Neural crest cell (in vitro differentiated cells): ENCODE data around the gene PSMB4. TPM values are rescaled to one million over a fixed set of nuclear protein-coding genes. Genes with fewer than 3 reads are reported as not detected.
"Not testable (repeated sequence)": the region's sequence is repeated elsewhere in the genome, so short reads cannot be mapped to it uniquely, and the experiment has no call there.

Experiments used
- DNase-seq: peaks from one replicate; pipeline ENCODE4 v3.0.0; 2021; ENCODE audit warnings: low read depth, mixed read lengths, low spot score
- H3K27ac Mint-ChIP-seq: one replicate; pipeline ENCODE4 v1.8.0; 2021; ENCODE audit warnings: mild to moderate bottlenecking, mixed read lengths; ENCODE audit not compliant: unreplicated experiment
- H3K27me3 Mint-ChIP-seq: 2 replicates; pipeline ENCODE4 v1.8.0; 2021; ENCODE audit warnings: low read depth, mild to moderate bottlenecking, mixed read lengths
- H3K36me3 Mint-ChIP-seq: 2 replicates; pipeline ENCODE4 v1.8.0; 2021; ENCODE audit warnings: low read depth, mild to moderate bottlenecking, mixed read lengths
- H3K4me1 Mint-ChIP-seq: 2 replicates; pipeline ENCODE4 v1.8.0; 2021; ENCODE audit warnings: mixed read lengths
- H3K4me3 Mint-ChIP-seq: one replicate; pipeline ENCODE4 v1.8.0; 2021; ENCODE audit warnings: mild to moderate bottlenecking, mixed read lengths
- H3K9me3 Mint-ChIP-seq: 2 replicates; pipeline ENCODE4 v1.8.0; 2021; ENCODE audit warnings: mixed read lengths
- long read RNA-seq: library from polyadenylated mRNA; unstranded; transcript quantifications from one replicate; pipeline ENCODE4 v2.0.0, GENCODE V29; 2020
- total RNA-seq: library from RNA; stranded (reverse); gene quantifications from 2 replicates; pipeline ENCODE4 v1.2.1, GENCODE V29; 2021
- TF ChIP-seq, protein P1 (sequence below): fragments of 200-600 bp; sonication (generic); conservative IDR thresholded peaks from 2 replicates; pipeline ENCODE4 v1.5.0; 2021; ENCODE audit warnings: antibody characterized with exemption, mild to moderate bottlenecking

The PSMB4 gene
- 278 and 279 TPM in 2 replicates for total RNA-seq
- long read RNA-seq, transcript PSMB4-201 (7 exons, 964 nt), result major isoform, 65 of 70 reads
- long read RNA-seq, partial matches to known transcripts, result 0 of 70 reads
- long read RNA-seq, other reads (novel, unspliced or antisense), result 4 of 70 reads

DNA sequence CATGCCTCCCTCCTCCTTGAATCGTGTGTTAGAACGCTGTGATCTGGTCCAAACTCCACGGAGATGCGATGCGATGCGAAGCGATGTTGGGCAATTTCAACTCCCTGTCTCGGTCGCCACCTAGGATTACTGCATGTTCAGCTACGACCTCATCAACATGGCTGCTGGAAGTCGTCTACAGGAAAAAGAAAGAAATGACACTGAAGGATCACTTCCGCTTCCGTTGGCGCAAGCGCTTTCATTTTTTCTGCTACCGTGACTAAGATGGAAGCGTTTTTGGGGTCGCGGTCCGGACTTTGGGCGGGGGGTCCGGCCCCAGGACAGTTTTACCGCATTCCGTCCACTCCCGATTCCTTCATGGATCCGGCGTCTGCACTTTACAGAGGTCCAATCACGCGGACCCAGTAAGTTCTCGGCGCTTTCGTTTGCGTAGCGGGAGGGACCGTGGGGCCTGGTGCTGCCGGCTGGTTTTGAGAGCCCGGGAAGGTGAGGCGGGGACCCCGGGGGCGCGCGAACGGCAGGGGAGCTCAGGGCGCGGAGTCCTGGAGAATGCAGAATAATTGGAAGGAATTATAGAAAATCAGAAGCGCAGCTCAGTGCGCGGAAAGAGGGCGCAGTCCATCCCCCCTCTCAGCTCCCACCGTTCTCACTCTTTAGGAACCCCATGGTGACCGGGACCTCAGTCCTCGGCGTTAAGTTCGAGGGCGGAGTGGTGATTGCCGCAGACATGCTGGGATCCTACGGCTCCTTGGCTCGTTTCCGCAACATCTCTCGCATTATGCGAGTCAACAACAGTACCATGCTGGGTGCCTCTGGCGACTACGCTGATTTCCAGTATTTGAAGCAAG, at the start of gene PSMB4:
PSMB4 (plus strand) TSS at position 250 of the 848 bp plus-strand sequence; CDS start at position 265, 15 bp downstream.
- H3K4me1 Mint-ChIP-seq, result peaks cover 24% of the 10 kb centered on the region
- peaks cover 2% of the 10 kb centered on the region for H3K9me3 Mint-ChIP-seq
- TF ChIP-seq, protein P1, sequence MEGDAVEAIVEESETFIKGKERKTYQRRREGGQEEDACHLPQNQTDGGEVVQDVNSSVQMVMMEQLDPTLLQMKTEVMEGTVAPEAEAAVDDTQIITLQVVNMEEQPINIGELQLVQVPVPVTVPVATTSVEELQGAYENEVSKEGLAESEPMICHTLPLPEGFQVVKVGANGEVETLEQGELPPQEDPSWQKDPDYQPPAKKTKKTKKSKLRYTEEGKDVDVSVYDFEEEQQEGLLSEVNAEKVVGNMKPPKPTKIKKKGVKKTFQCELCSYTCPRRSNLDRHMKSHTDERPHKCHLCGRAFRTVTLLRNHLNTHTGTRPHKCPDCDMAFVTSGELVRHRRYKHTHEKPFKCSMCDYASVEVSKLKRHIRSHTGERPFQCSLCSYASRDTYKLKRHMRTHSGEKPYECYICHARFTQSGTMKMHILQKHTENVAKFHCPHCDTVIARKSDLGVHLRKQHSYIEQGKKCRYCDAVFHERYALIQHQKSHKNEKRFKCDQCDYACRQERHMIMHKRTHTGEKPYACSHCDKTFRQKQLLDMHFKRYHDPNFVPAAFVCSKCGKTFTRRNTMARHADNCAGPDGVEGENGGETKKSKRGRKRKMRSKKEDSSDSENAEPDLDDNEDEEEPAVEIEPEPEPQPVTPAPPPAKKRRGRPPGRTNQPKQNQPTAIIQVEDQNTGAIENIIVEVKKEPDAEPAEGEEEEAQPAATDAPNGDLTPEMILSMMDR, result peak; percentile 41
- H3K27me3 Mint-ChIP-seq, result peaks cover 3% of the 10 kb centered on the region
- peak; percentile 63 for DNase-seq
- peak within 1 kb of the TSS; percentile 97 for H3K27ac Mint-ChIP-seq
- peak within 1 kb of the TSS; percentile 90 for H3K4me3 Mint-ChIP-seq
- peaks cover 14% of the 10 kb centered on the region for H3K36me3 Mint-ChIP-seq

DNA sequence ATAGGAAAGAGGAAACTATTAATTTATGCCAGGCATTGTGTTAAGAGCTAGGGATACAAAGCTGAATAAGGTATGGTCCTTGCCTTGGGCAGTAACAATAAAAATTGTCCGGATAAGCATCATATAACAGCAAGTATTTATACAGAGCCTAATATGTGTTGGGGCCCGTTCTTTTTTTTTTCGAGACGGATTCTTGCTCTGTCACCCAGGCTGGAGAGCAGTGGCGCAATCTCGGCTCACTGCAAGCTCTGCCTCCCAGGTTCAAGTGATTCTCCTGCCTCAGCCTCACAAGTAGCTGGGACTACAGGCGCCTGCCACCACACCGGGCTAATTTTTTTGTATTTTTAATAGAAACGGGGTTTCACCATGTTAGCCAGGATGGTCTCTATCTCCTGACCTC, 49.0 kb upstream of the PSMB4 start:
- Mint-ChIP-seq H3K36me3 (peaks cover 12% of the 10 kb centered on the region), H3K4me1 (peaks cover 28% of the 10 kb centered on the region)
- H3K4me3 Mint-ChIP-seq, H3K9me3 Mint-ChIP-seq, DNase-seq, H3K27ac Mint-ChIP-seq, H3K27me3 Mint-ChIP-seq: not testable (repeated sequence)

DNA sequence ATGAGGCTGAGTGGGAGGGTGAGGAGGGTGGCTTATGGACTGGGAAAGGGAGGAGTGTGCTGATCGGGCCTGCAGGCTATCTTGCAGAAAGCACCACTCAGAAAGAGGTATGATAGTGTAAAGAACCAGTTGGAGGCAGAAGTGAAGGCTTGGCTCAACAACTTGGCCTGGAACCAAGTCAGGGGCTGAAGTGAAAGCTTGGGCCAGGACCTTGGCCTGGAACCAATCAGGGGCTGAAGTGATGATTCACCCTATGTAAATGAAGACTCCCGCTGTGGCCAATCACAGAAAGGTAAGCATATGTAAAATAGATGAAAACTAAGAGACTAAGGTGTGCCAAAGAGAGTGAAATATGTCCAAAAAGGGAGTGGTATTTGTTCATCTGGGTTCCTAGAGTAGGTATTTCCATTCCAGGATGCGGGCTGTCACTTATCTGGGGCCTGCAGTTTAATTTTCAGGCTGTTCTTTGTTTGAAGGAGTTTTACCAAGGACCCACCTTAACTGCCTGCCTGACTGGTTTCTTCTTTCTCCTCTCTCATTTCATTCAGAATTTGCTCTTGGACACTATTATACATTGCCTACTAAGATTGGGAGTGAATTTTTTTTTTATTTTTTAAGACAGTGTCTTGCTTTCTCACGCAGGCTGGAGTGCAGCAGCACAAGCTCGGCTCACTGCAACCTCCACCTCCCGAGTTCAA, 47.2 kb upstream of the PSMB4 start:
- peaks cover 13% of the 10 kb centered on the region for H3K4me1 Mint-ChIP-seq
- peaks cover 7% of the 10 kb centered on the region for H3K36me3 Mint-ChIP-seq
- no peak overlapping the region for H3K4me3 Mint-ChIP-seq
- peaks cover 7% of the 10 kb centered on the region for H3K9me3 Mint-ChIP-seq
- TF ChIP-seq, protein P1, result no peak
- DNase-seq, result no peak
- no peaks in the 10 kb centered on the region for H3K27me3 Mint-ChIP-seq
- H3K27ac Mint-ChIP-seq, result no peak overlapping the region

DNA sequence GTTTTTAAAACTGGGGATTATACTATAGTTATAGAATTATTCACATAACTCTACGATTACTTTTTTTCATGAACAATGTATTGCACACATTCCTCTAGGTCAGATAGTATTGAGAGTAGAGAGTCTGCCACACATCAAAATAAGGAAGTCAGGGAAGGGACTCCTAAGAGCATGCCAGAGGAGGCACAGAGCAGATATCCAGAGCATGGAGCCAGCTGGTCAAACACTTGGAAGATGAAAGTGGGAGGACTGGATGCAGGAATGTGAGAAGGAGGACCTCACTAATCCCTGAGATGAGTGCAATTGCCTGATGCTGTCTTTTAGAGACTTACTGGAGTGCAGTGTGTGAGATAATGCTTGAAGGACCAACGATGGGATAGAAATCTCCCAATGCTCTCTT, 42.7 kb upstream of the PSMB4 start:
- peaks cover 12% of the 10 kb centered on the region for H3K9me3 Mint-ChIP-seq
- DNase-seq, result no peak
- H3K27ac Mint-ChIP-seq, result no peak overlapping the region
- no peaks in the 10 kb centered on the region for H3K27me3 Mint-ChIP-seq
- H3K36me3 Mint-ChIP-seq, result peaks cover 11% of the 10 kb centered on the region
- H3K4me1 Mint-ChIP-seq, result no peaks in the 10 kb centered on the region
- TF ChIP-seq, protein P1, result no peak
- no peak overlapping the region for H3K4me3 Mint-ChIP-seq

GRCh38 chr1:151361883-151362282, 37.5 kb upstream of the PSMB4 start:
- no peak for DNase-seq
- Mint-ChIP-seq H3K4me3 (no peak overlapping the region), H3K36me3 (peaks cover 30% of the 10 kb centered on the region), H3K27me3 (no peaks in the 10 kb centered on the region), H3K9me3 (peaks cover 19% of the 10 kb centered on the region), H3K27ac (no peak overlapping the region), H3K4me1 (no peaks in the 10 kb centered on the region)
- TF ChIP-seq, protein P1, result no peak
